ENCODE results near the gene ACAP2. TPM values are rescaled to one million over a fixed set of nuclear protein-coding genes. Genes with fewer than 3 reads are reported as not detected.
A peak's percentile ranks its signal among the peaks of the same experiment; 100 is the strongest.

Gene ACAP2
- total RNA-seq, 1 experiment from 2014 or later = 42.0 TPM

DNA sequence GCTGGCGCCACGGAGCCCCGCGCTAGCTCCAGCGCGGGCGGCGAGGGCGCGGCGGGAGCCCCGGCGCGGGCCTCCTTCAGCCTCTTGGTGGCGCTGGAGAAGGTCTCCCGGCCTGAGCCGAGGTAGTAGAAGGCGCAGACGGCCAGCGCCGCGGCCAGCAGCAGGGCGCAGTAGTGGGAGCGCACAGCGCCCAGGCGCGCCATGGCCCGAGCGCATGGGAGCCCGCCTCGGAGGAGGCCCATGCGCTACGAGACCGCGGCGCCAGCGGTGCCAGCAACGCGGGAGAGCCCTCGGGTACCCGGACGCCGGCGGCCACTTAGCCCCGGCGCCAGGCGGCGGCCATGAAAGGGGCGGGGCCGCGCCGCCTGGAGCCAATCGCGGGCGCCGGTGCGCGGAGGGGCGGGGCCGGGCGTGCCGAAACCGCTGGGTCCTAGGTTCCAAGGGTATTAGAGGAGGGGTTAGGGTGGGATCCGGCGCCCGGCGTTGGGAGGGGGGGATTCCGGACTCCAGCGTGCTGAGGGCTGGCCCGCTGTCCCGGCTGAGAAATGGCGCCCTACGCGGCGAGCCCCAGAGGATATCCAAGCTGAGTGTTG, 171.9 kb downstream of the ACAP2 start, which contains the start of gene XXYLT1 (continued):
- TF ChIP-seq FOXP4 (CRISPR knock-in tag; IDR thresholded peaks at IDR 0.05) = 0 out of 2 replicates have a peak, but pooled peaks have one; percentile 4
- no peak for TF ChIP-seq ESRRA (CRISPR knock-in tag; IDR thresholded peaks at IDR 0.05; ENCODE audit: borderline replicate concordance)
- no peak for TF ChIP-seq KAT7 (CRISPR knock-in tag; IDR thresholded peaks at IDR 0.05; ENCODE audit: borderline replicate concordance)
- TF ChIP-seq, protein P1, sequence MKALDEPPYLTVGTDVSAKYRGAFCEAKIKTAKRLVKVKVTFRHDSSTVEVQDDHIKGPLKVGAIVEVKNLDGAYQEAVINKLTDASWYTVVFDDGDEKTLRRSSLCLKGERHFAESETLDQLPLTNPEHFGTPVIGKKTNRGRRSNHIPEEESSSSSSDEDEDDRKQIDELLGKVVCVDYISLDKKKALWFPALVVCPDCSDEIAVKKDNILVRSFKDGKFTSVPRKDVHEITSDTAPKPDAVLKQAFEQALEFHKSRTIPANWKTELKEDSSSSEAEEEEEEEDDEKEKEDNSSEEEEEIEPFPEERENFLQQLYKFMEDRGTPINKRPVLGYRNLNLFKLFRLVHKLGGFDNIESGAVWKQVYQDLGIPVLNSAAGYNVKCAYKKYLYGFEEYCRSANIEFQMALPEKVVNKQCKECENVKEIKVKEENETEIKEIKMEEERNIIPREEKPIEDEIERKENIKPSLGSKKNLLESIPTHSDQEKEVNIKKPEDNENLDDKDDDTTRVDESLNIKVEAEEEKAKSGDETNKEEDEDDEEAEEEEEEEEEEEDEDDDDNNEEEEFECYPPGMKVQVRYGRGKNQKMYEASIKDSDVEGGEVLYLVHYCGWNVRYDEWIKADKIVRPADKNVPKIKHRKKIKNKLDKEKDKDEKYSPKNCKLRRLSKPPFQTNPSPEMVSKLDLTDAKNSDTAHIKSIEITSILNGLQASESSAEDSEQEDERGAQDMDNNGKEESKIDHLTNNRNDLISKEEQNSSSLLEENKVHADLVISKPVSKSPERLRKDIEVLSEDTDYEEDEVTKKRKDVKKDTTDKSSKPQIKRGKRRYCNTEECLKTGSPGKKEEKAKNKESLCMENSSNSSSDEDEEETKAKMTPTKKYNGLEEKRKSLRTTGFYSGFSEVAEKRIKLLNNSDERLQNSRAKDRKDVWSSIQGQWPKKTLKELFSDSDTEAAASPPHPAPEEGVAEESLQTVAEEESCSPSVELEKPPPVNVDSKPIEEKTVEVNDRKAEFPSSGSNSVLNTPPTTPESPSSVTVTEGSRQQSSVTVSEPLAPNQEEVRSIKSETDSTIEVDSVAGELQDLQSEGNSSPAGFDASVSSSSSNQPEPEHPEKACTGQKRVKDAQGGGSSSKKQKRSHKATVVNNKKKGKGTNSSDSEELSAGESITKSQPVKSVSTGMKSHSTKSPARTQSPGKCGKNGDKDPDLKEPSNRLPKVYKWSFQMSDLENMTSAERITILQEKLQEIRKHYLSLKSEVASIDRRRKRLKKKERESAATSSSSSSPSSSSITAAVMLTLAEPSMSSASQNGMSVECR (CRISPR knock-in tag; IDR thresholded peaks at IDR 0.05; ENCODE audit: borderline replicate concordance) = no peak
- TF ChIP-seq E2F5 (CRISPR knock-in tag; IDR thresholded peaks at IDR 0.05) = peak; percentile 54; the same call in 1 of the 2 replicates
- no peak for TF ChIP-seq CTCF (IDR thresholded peaks at IDR 0.05)
- no peak for TF ChIP-seq TCF7 (CRISPR knock-in tag; IDR thresholded peaks at IDR 0.05; ENCODE audit: low read depth)
- TF ChIP-seq, protein P2, sequence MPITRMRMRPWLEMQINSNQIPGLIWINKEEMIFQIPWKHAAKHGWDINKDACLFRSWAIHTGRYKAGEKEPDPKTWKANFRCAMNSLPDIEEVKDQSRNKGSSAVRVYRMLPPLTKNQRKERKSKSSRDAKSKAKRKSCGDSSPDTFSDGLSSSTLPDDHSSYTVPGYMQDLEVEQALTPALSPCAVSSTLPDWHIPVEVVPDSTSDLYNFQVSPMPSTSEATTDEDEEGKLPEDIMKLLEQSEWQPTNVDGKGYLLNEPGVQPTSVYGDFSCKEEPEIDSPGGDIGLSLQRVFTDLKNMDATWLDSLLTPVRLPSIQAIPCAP (CRISPR knock-in tag; IDR thresholded peaks at IDR 0.05) = no peak
- TF ChIP-seq NFYB (CRISPR knock-in tag; conservative IDR thresholded peaks at IDR 0.05; ENCODE audit: low read depth) = peak; percentile 64
- TF ChIP-seq, protein P3, sequence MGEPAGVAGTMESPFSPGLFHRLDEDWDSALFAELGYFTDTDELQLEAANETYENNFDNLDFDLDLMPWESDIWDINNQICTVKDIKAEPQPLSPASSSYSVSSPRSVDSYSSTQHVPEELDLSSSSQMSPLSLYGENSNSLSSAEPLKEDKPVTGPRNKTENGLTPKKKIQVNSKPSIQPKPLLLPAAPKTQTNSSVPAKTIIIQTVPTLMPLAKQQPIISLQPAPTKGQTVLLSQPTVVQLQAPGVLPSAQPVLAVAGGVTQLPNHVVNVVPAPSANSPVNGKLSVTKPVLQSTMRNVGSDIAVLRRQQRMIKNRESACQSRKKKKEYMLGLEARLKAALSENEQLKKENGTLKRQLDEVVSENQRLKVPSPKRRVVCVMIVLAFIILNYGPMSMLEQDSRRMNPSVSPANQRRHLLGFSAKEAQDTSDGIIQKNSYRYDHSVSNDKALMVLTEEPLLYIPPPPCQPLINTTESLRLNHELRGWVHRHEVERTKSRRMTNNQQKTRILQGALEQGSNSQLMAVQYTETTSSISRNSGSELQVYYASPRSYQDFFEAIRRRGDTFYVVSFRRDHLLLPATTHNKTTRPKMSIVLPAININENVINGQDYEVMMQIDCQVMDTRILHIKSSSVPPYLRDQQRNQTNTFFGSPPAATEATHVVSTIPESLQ (CRISPR knock-in tag; IDR thresholded peaks at IDR 0.05) = no peak
- TF ChIP-seq, protein P4, sequence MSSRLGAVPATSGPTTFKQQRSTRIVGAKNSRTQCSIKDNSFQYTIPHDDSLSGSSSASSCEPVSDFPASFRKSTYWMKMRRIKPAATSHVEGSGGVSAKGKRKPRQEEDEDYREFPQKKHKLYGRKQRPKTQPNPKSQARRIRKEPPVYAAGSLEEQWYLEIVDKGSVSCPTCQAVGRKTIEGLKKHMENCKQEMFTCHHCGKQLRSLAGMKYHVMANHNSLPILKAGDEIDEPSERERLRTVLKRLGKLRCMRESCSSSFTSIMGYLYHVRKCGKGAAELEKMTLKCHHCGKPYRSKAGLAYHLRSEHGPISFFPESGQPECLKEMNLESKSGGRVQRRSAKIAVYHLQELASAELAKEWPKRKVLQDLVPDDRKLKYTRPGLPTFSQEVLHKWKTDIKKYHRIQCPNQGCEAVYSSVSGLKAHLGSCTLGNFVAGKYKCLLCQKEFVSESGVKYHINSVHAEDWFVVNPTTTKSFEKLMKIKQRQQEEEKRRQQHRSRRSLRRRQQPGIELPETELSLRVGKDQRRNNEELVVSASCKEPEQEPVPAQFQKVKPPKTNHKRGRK (CRISPR knock-in tag; IDR thresholded peaks at IDR 0.05; ENCODE audit: borderline replicate concordance) = no peak
- TF ChIP-seq ZNF317 (CRISPR knock-in tag; IDR thresholded peaks at IDR 0.05; ENCODE audit: borderline replicate concordance, low read depth) = no peak
- TF ChIP-seq ZNF263 (CRISPR knock-in tag; IDR thresholded peaks at IDR 0.05; ENCODE audit: low read depth) = no peak
- TF ChIP-seq ZNF532 (CRISPR knock-in tag; IDR thresholded peaks at IDR 0.05; ENCODE audit: borderline replicate concordance) = no peak
- no peak for TF ChIP-seq ZBTB21 (CRISPR knock-in tag; IDR thresholded peaks at IDR 0.05; ENCODE audit: borderline replicate concordance)
- TF ChIP-seq TP53 (CRISPR knock-in tag; IDR thresholded peaks at IDR 0.05) = no peak
- no peak; the same call in 1 of the 2 replicates for TF ChIP-seq EMX1 (CRISPR knock-in tag; IDR thresholded peaks at IDR 0.05)
